HTR-8/SVneo (cell line): ENCODE measurements around the gene TXNIP.
"Not testable (repeated sequence)": the region's sequence is repeated elsewhere in the genome, so short reads cannot be mapped to it uniquely, and the experiment has no call there.

Source experiments
- DNase-seq: peaks from one replicate; pipeline ENCODE4 v3.0.0; 2011; ENCODE audit warnings: low spot score, mixed read lengths; ENCODE audit not compliant: insufficient read length
- FAIRE-seq: peaks from 2 replicates; lab custom pipeline; 2011; peaks lifted over from hg19 to GRCh38; lab: Jason Lieb, UNC

TXNIP gene

GRCh38 chr1:145996433-145997015, at the start of gene TXNIP:
TXNIP (minus strand) TSS chr1:145996579; CDS start chr1:145996266, 313 bp downstream.
- FAIRE-seq (peak; percentile 48), DNase-seq (peak; percentile 99)

- no peak for DNase-seq
Measured at GRCh38 chr1:146039844-146040194, 43.4 kb upstream of the TXNIP start.

GRCh38 chr1:146036965-146037646, 40.7 kb upstream of the TXNIP start:
- no peak for DNase-seq
- no peak for FAIRE-seq

More at GRCh38 chr1:146039844-146040194, 43.4 kb upstream of the TXNIP start:
- no peak for FAIRE-seq

GRCh38 chr1:146036241-146036964, 40.0 kb upstream of the TXNIP start:
- no peak for FAIRE-seq
- DNase-seq: no peak

GRCh38 chr1:146035048-146035423, 38.7 kb upstream of the TXNIP start:
- DNase-seq (peak; percentile 25), FAIRE-seq (no peak)

- FAIRE-seq (no peak), DNase-seq (peak; percentile 37)
Measured at GRCh38 chr1:146032631-146033219, 36.3 kb upstream of the TXNIP start.

- no peak for DNase-seq
- FAIRE-seq: no peak
Measured at GRCh38 chr1:146031476-146031875, 35.1 kb upstream of the TXNIP start.

- FAIRE-seq: no peak
- DNase-seq: no peak
Measured at GRCh38 chr1:146029117-146029516, 32.7 kb upstream of the TXNIP start.

GRCh38 chr1:146026650-146027049, 30.3 kb upstream of the TXNIP start:
- not testable (repeated sequence) for FAIRE-seq, DNase-seq

- not testable (repeated sequence) for FAIRE-seq, DNase-seq
Measured at GRCh38 chr1:146025787-146026495, 29.6 kb upstream of the TXNIP start.

- no peak for FAIRE-seq
- DNase-seq: no peak
Measured at GRCh38 chr1:146022403-146023127, 26.2 kb upstream of the TXNIP start.

- no peak for DNase-seq
- no peak for FAIRE-seq
Measured at GRCh38 chr1:146021622-146022402, 25.4 kb upstream of the TXNIP start, which contains the start of gene HJV. HJV (minus strand) TSS chr1:146021735; CDS start chr1:146020231, 1,504 bp downstream.

GRCh38 chr1:146021050-146021445, 24.7 kb upstream of the TXNIP start:
- DNase-seq (no peak), FAIRE-seq (no peak)

GRCh38 chr1:146020058-146021049, 24.0 kb upstream of the TXNIP start:
- no peak for DNase-seq

GRCh38 chr1:146019231-146020057, 23.1 kb upstream of the TXNIP start:
- no peak for DNase-seq

More at GRCh38 chr1:146020058-146021049, 24.0 kb upstream of the TXNIP start:
- no peak for FAIRE-seq

GRCh38 chr1:146016891-146017290, 20.5 kb upstream of the TXNIP start:
- no peak for DNase-seq
- no peak for FAIRE-seq

More at GRCh38 chr1:146019231-146020057, 23.1 kb upstream of the TXNIP start:
- FAIRE-seq: no peak

GRCh38 chr1:146013559-146013922, 17.2 kb upstream of the TXNIP start:
- FAIRE-seq (no peak), DNase-seq (no peak)
